Muscle of leg (tissue), 11 donors: ENCODE data around the gene PLEKHA7. TPM values are rescaled to one million over a fixed set of nuclear protein-coding genes. Genes with fewer than 3 reads are reported as not detected.

Experiments used
- DNase-seq: peaks from one replicate; pipeline ENCODE4 v3.0.0; 2013
- H3K27ac ChIP-seq: one replicate; pipeline ENCODE4 v1.5.1; 2013; ENCODE audit warnings: mild to moderate bottlenecking, low read length, control low read depth
- H3K27me3 ChIP-seq: one replicate; pipeline ENCODE4 v1.6.1; 2013; ENCODE audit warnings: low read length; ENCODE audit not compliant: control insufficient read depth, insufficient read depth
- H3K36me3 ChIP-seq: one replicate; pipeline ENCODE4 v1.6.1; 2013; ENCODE audit warnings: low read length; ENCODE audit not compliant: control insufficient read depth, insufficient read depth
- H3K4me1 ChIP-seq: one replicate; pipeline ENCODE4 v1.6.1; 2013; ENCODE audit warnings: low read length; ENCODE audit not compliant: control insufficient read depth, insufficient read depth
- H3K4me3 ChIP-seq: one replicate; pipeline ENCODE4 v1.5.1; 2013; ENCODE audit warnings: low read length, control low read depth
- H3K9me3 ChIP-seq: replicated peaks from 2 replicates; pipeline ENCODE4 v1.6.1; 2013; ENCODE audit warnings: low read depth, low read length; ENCODE audit not compliant: control insufficient read depth
- WGBS: methylation state at CpG from one replicate; pipeline ENCODE4 v1.1.5; 2013; ENCODE audit warnings: missing lambda C conversion rate; ENCODE audit not compliant: insufficient coverage; 5-methylcytosine and 5-hydroxymethylcytosine counted together
- polyA plus RNA-seq, 8 donors: library from polyadenylated mRNA; unstranded; fragments of 120-200 nt; gene quantifications; one replicate each; pipeline versions ENCODE4 v1.2.1 to v1.2.3, GENCODE V29; 2013; ENCODE audit warnings: inconsistent platforms in 1 of 8, low replicate concordance in 1 of 8; ENCODE audit not compliant: insufficient read length in 8 of 8, insufficient read depth in 1 of 8
- total RNA-seq: library from RNA; stranded (reverse); fragments of 120-200 nt; gene quantifications from one replicate; pipeline ENCODE4 v1.2.4, GENCODE V29; 2013

Gene PLEKHA7
- total and polyA plus RNA-seq, 9 donors: 2.6 to 7.8 (median 4.2) TPM

GRCh38 chr11:16945671-16946469, 68.3 kb downstream of the PLEKHA7 start:
- no peaks in the 10 kb centered on the region for H3K36me3 ChIP-seq
- H3K27ac ChIP-seq: no peak overlapping the region
- peak; percentile 33 for DNase-seq
- 31% methylated on average over 6 of the region's 9 CpGs for WGBS
- no peaks in the 10 kb centered on the region for H3K9me3 ChIP-seq
- H3K4me1 ChIP-seq: no peaks in the 10 kb centered on the region
- no peak overlapping the region for H3K4me3 ChIP-seq
- H3K27me3 ChIP-seq: no peaks in the 10 kb centered on the region

- no peak overlapping the region for H3K4me3 ChIP-seq
- no peak overlapping the region for H3K27ac ChIP-seq
- no peaks in the 10 kb centered on the region for H3K27me3 ChIP-seq
- H3K36me3 ChIP-seq: no peaks in the 10 kb centered on the region
- H3K9me3 ChIP-seq: no peaks in the 10 kb centered on the region
- no peaks in the 10 kb centered on the region for H3K4me1 ChIP-seq
- no CpG with 5 or more reads among the region's 3 CpGs for whole genome bisulfite sequencing
- no peak for DNase-seq
Observed at GRCh38 chr11:16942911-16943310, 71.3 kb downstream of the PLEKHA7 start.

GRCh38 chr11:16942342-16942741, 71.9 kb downstream of the PLEKHA7 start:
- H3K9me3 ChIP-seq: no peaks in the 10 kb centered on the region
- H3K4me3 ChIP-seq: no peak overlapping the region
- H3K27me3 ChIP-seq: no peaks in the 10 kb centered on the region
- no peak overlapping the region for H3K27ac ChIP-seq
- H3K4me1 ChIP-seq: no peaks in the 10 kb centered on the region
- no peak for DNase-seq
- H3K36me3 ChIP-seq: no peaks in the 10 kb centered on the region
- no CpG with 5 or more reads among the region's 4 CpGs for WGBS

- Histone ChIP-seq H3K4me1 (no peaks in the 10 kb centered on the region), H3K36me3 (no peaks in the 10 kb centered on the region), H3K4me3 (no peak overlapping the region), H3K27ac (no peak overlapping the region), H3K27me3 (no peaks in the 10 kb centered on the region), H3K9me3 (no peaks in the 10 kb centered on the region)
- WGBS: 75% methylated on average over 4 of the region's 5 CpGs
- DNase-seq: no peak
Observed at GRCh38 chr11:16941935-16942334, 72.3 kb downstream of the PLEKHA7 start.

GRCh38 chr11:16938061-16938460, 76.2 kb downstream of the PLEKHA7 start:
- no CpG with 5 or more reads among the region's 3 CpGs for WGBS
- H3K36me3 ChIP-seq: no peaks in the 10 kb centered on the region
- H3K9me3 ChIP-seq: no peaks in the 10 kb centered on the region
- H3K27ac ChIP-seq: no peak overlapping the region
- DNase-seq: no peak
- no peaks in the 10 kb centered on the region for H3K4me1 ChIP-seq
- peaks cover 4% of the 10 kb centered on the region for H3K27me3 ChIP-seq
- no peak overlapping the region for H3K4me3 ChIP-seq

GRCh38 chr11:16936643-16937042, 77.6 kb downstream of the PLEKHA7 start:
- no peaks in the 10 kb centered on the region for H3K4me1 ChIP-seq
- H3K9me3 ChIP-seq: no peaks in the 10 kb centered on the region
- H3K36me3 ChIP-seq: no peaks in the 10 kb centered on the region
- no peak overlapping the region for H3K4me3 ChIP-seq
- H3K27me3 ChIP-seq: peaks cover 4% of the 10 kb centered on the region
- WGBS: no CpG with 5 or more reads among the region's 1 CpG
- DNase-seq: peak; percentile 25
- no peak overlapping the region for H3K27ac ChIP-seq

GRCh38 chr11:16935518-16936302, 78.5 kb downstream of the PLEKHA7 start:
- Histone ChIP-seq H3K36me3 (no peaks in the 10 kb centered on the region), H3K27ac (no peak overlapping the region), H3K9me3 (no peaks in the 10 kb centered on the region), H3K4me3 (no peak overlapping the region), H3K27me3 (peaks cover 4% of the 10 kb centered on the region), H3K4me1 (no peaks in the 10 kb centered on the region)
- WGBS: 0% methylated on average over 2 of the region's 6 CpGs
- DNase-seq: peak; percentile 40

GRCh38 chr11:16933756-16934603, 80.2 kb downstream of the PLEKHA7 start:
- no peak overlapping the region for H3K4me3 ChIP-seq
- no peak for DNase-seq
- H3K36me3 ChIP-seq: no peaks in the 10 kb centered on the region
- no peaks in the 10 kb centered on the region for H3K4me1 ChIP-seq
- 93% methylated on average over 2 of the region's 8 CpGs for WGBS
- no peaks in the 10 kb centered on the region for H3K9me3 ChIP-seq
- no peak overlapping the region for H3K27ac ChIP-seq
- peaks cover 4% of the 10 kb centered on the region for H3K27me3 ChIP-seq

- H3K27ac ChIP-seq: no peak overlapping the region
- H3K27me3 ChIP-seq: peaks cover 7% of the 10 kb centered on the region
- 29% methylated on average over 1 of the region's 1 CpG for WGBS
- no peaks in the 10 kb centered on the region for H3K36me3 ChIP-seq
- H3K4me3 ChIP-seq: no peak overlapping the region
- no peaks in the 10 kb centered on the region for H3K4me1 ChIP-seq
- no peak for DNase-seq
- no peaks in the 10 kb centered on the region for H3K9me3 ChIP-seq
Observed at GRCh38 chr11:16933291-16933690, 80.9 kb downstream of the PLEKHA7 start.

- H3K36me3 ChIP-seq: no peaks in the 10 kb centered on the region
- peaks cover 45% of the 10 kb centered on the region for H3K27me3 ChIP-seq
- no peaks in the 10 kb centered on the region for H3K9me3 ChIP-seq
- no peak for DNase-seq
- H3K27ac ChIP-seq: no peak overlapping the region
- peaks cover 17% of the 10 kb centered on the region for H3K4me1 ChIP-seq
- WGBS: 100% methylated on average over 2 of the region's 4 CpGs
- no peak overlapping the region for H3K4me3 ChIP-seq
Observed at GRCh38 chr11:16928044-16928443, 86.2 kb downstream of the PLEKHA7 start.
